Endothelial cell of coronary artery (primary cell): Measurements from ENCODE around the gene CYB561D1. TPM values are rescaled to one million over a fixed set of nuclear protein-coding genes. Genes with fewer than 3 reads are reported as not detected.

ENCODE experiments used
- total RNA-seq: library from RNA; depleted of rRNA; stranded (reverse); fragments of >200 nt; gene quantifications from 2 replicates; pipeline ENCODE4 v1.2.3, GENCODE V29; 2014

The CYB561D1 gene
- 3.7 and 5.1 TPM in 2 replicates for total RNA-seq

GRCh38 chr1:109493805-109494539, at the start of gene CYB561D1:
CYB561D1 (plus strand) TSS chr1:109494094; CDS start chr1:109494140, 46 bp downstream.

GRCh38 chr1:109466452-109467300, 27.2 kb upstream of the CYB561D1 start, which contains the start of gene SYPL2:
SYPL2 (plus strand) TSS chr1:109466546; CDS start chr1:109466844, 298 bp downstream.

DNA sequence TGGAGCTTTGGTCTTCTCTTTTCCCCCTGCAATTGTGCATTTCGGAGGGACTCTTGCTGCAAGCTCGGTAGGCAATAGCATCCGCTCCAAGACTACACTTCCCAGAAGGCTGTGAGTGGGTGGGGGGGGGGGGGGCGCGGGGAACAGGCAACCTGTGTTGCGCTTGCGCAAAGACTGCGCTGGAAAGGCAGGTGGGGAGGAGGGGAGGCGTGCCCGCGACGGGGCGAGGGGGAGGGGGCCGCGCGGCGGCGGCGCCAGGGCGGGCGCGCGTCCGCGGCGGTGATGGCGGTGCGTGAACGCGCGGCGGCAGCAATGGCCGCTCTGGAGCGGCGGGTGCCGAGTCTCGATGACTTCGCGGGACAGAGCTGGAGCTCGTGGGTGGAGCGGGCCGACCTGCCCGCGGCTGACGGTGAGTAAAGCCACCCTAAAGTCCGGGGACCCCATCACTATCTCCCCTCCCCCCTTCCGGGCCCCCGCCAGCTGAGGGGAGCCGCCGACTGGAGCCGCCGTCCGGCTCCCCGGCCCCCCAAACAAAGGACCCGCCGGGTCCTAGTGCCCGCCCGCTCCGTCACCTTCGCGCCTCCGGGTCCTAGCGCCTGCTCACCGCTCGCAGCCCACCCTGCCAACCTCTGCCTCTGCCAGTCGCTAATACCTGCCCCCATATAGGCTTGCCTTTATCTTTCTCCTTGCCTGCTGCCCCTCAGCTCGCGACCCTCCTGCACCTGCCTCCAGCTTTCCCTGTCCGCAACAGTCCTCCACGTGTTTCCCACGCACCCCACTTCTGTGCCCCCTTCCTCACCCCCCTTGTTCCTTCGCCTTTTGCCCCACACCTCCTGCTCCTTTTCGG, 10.0 kb upstream of the CYB561D1 start, which contains the start of gene ATXN7L2:
ATXN7L2 (plus strand) TSS at position 234 of the 847 bp plus-strand sequence; CDS start at position 283, 49 bp downstream.

DNA sequence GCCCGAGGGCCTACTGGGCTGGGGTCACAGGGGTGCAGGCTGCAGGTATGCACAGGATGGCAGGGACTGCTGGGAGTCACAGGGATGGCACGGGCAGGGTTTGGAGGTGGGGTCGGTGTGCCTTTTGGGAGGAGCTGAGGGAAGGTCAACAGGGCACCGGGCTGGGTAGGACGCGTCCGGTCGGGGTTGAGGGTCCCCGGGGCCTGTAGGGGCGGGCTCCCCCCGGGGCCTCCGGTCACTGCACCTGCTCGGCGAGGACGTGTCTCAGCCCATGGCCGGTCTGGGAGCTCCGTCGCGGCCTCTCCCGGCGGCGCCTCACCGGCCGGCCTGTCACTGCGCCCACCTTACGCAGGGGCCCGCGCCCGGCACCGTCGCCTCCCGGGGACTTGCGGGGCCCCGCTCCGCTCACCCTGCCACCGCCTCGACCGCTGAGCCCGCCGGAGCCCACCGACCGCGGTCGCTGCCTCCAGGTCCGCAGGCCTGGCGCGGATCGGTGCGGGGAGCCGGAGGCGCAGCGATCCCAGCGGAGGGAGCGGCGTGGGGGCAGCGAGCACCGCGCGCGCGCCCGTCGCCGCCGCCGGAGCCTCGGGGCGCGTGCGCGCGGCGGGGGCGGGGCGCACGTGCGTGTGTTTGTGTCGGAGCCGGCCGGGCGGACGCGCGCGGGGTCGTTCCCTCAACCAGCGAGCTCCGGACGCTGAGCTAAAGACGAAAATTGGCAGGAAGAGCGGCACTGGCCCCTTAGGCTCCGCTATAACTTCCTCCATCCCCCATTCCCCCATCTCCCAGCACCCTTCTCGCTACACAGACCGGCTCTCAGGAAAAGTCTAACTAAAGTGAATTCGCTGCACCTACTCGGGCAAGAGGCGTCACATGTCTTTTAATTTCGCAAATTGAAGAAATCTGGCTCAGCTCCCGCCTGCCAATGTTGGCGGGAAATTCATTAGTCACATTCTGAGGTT, 15.6 kb downstream of the CYB561D1 start, which contains the start of gene AMIGO1:
AMIGO1 (minus strand) TSS at position 552 of the 959 bp plus-strand sequence. CDS start 815 bp downstream, outside the sequence.

GRCh38 chr1:109539676-109540075, 45.8 kb downstream of the CYB561D1 start, which contains the start of gene GPR61:
GPR61 (plus strand) TSS chr1:109539872; CDS start chr1:109543023, 3,151 bp downstream.

DNA sequence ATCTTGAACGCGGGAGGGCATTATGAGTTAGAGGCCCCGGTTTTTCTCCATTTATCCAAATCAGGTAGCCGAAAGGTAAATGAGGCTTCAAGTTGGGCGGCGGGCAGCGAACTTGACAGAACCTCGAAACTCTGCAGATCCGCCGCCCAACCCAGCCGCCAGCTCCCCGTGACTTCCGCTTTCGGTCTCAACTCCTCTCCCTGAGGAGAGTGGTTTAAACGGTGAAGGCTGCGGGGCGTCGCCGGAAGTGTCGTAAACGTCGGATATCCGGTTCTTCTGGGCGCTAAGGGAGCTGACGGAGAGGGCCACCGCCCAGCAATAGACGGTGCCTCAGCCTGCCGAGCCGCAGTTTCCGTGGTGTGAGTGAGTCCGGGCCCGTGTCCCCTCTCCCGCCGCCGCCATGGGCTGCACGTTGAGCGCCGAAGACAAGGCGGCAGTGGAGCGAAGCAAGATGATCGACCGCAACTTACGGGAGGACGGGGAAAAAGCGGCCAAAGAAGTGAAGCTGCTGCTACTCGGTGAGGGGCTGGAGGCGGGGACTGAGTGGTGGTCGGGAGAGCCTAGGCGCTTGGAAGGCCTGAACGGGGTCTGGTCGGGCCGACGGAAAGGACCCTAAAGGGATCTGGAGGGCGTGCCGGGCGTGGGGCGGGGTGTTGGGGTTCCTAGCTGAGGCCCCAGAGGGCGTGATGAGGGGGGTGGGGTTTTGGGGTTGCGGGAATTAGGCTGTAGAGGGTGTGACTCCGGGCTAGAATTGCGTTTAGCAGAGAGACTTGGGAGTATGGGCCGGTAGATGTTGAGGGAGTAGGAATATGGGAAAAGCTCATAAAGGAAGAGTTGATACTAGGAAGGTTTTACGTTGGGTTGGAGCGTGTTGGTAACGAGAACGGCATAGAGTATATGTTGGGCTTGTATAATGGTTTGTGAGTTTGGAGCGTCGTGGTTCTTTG, 54.7 kb downstream of the CYB561D1 start, which contains the start of gene GNAI3:
GNAI3 (plus strand) TSS at position 295 of the 947 bp plus-strand sequence; CDS start at position 401, 106 bp downstream.

Other genes starting within 250 kb of the CYB561D1 start
- 0.45 and 2.1 TPM in 2 replicates for gene CELSR2, start 244.6 kb upstream of the CYB561D1 start, total RNA-seq
- gene PSRC1, start 210.9 kb upstream of the CYB561D1 start, total RNA-seq: 3.9 and 8.5 TPM in 2 replicates
- not detected in 2 replicates for gene MYBPHL, start 187.1 kb upstream of the CYB561D1 start, total RNA-seq
- 10.8 and 21.6 TPM in 2 replicates for gene SORT1, start 96.2 kb upstream of the CYB561D1 start, total RNA-seq
- 52.0 and 63.5 TPM in 2 replicates for gene PSMA5, start 67.6 kb upstream of the CYB561D1 start, total RNA-seq
- gene SYPL2, start 27.5 kb upstream of the CYB561D1 start, total RNA-seq: not detected in 2 replicates
- gene ATXN7L2, start 10.2 kb upstream of the CYB561D1 start, total RNA-seq: 1.0 and 1.4 TPM in 2 replicates
- 1.4 and 2.3 TPM in 2 replicates for gene AMIGO1, start 15.6 kb downstream of the CYB561D1 start, total RNA-seq
- 0.27 and 0.66 TPM in 2 replicates for gene GPR61, start 45.8 kb downstream of the CYB561D1 start, total RNA-seq
- 18.8 and 19.3 TPM in 2 replicates for gene GNAI3, start 54.5 kb downstream of the CYB561D1 start, total RNA-seq
- gene GNAT2, start 125.5 kb downstream of the CYB561D1 start, total RNA-seq: not detected in 2 replicates
- gene AMPD2, start 125.7 kb downstream of the CYB561D1 start, total RNA-seq: 46.2 and 74.6 TPM in 2 replicates
- 1.7 and 3.3 TPM in 2 replicates for gene GSTM4, start 162.0 kb downstream of the CYB561D1 start, total RNA-seq
- gene GSTM2, start 174.0 kb downstream of the CYB561D1 start, total RNA-seq: 1.6 and 5.6 TPM in 2 replicates
- 2.7 and 5.4 TPM in 2 replicates for gene GSTM1, start 193.7 kb downstream of the CYB561D1 start, total RNA-seq
- gene GSTM5, start 218.2 kb downstream of the CYB561D1 start, total RNA-seq: 0.09 TPM in 2 replicates
- 18.1 and 41.2 TPM in 2 replicates for gene GSTM3, start 246.9 kb downstream of the CYB561D1 start, total RNA-seq